ENCODE measurements around the gene IFIT3. TPM values are rescaled to one million over a fixed set of nuclear protein-coding genes. Genes with fewer than 3 reads are reported as not detected.

Gene IFIT3
- total and polyA plus RNA-seq, 2 of the 8 experiments (the other 6 are each of a cell fraction or from before 2014, with no cell fraction given): 0.12 to 0.84 TPM

- no peak overlapping the region for H4K91ac ChIP-seq (replicated peaks; ENCODE audit: insufficient read length, low read length)
- no peak overlapping the region for H2BK120ac ChIP-seq (replicated peaks; ENCODE audit: low read depth, low read length)
- H3K9me3 ChIP-seq (ENCODE audit: insufficient read depth in 2 of 2, low read depth in 1 of 2, low read length in 1 of 2): no peaks in the 10 kb centered on the region
- H3K23me2 ChIP-seq (ENCODE audit: low read depth, low read length): no peaks in the 10 kb centered on the region
- H3K4me1 ChIP-seq (replicated peaks in 1 of 4; ENCODE audit: control insufficient read depth in 3 of 4, insufficient read depth in 4 of 4, low read length in 3 of 4): peaks cover 5 to 20% (median 12%) of the 10 kb centered on the region in 4 experiments; a peak in 6 of 7 replicates
- H3K18ac ChIP-seq (ENCODE audit: extremely low read depth, low read length): peak overlapping the region; percentile 71
- H3K79me2 ChIP-seq (ENCODE audit: control insufficient read depth in 1 of 2, insufficient read depth in 2 of 2, low read length in 2 of 2): no peaks in the 10 kb centered on the region
- H2BK12ac ChIP-seq (ENCODE audit: low read depth, low read length): no peak overlapping the region; the same call in 1 of the 2 replicates
- ChIA-PET POLR2A (ENCODE audit: partially characterized antibody) (no interaction called here), CTCF (ENCODE audit: partially characterized antibody) (interaction anchor here (0.9 to 1.6 kb wide), 2 partner anchors 26 to 50 kb away, joined by 4 read pairs; no protein-coding TSS in a partner anchor)
- WGBS, 2 experiments (ENCODE audit: extremely low coverage in 1 of 2, insufficient coverage in 1 of 2, insufficient read length in 1 of 2, insufficient replicate concordance in 2 of 2, low coverage in 1 of 2, low lambda C conversion rate in 2 of 2, missing lambda C conversion rate in 1 of 2): 90% methylated on average over 5 of the region's 5 CpGs; no CpG with 5 or more reads in 1 of the 2 experiments
- 0 out of 2 replicates have a peak overlapping the region, but pooled peaks have one; percentile 14 for H2BK5ac ChIP-seq (ENCODE audit: low read depth, low read length)
- no peaks in the 10 kb centered on the region for H4K20me1 ChIP-seq (replicated peaks in 1 of 2; ENCODE audit: control insufficient read depth in 1 of 2, insufficient read depth in 2 of 2, low read length in 2 of 2)
- no peaks in the 10 kb centered on the region for H3K36me3 ChIP-seq (ENCODE audit: control insufficient read depth in 2 of 4, insufficient read depth in 4 of 4, low read length in 3 of 4)
- no peak overlapping the region for H3K14ac ChIP-seq (ENCODE audit: insufficient read length)
- H3K27me3 ChIP-seq (replicated peaks in 1 of 4; ENCODE audit: control insufficient read depth in 3 of 4, extremely low read depth in 1 of 4, insufficient read depth in 3 of 4, low read length in 3 of 4): no peaks in the 10 kb centered on the region
- FAIRE-seq: no peak
- no peak overlapping the region for H4K5ac ChIP-seq (ENCODE audit: insufficient read length, low read depth, low read length)
- H3K27ac ChIP-seq (ENCODE audit: low read depth, low read length): no peak overlapping the region
- no peak overlapping the region for H4K8ac ChIP-seq (ENCODE audit: extremely low read depth, insufficient read depth, low read length)
- no peak overlapping the region for H3K56ac ChIP-seq (replicated peaks; ENCODE audit: insufficient read length, low read depth, low read length)
- no peak for DNase-seq (ENCODE audit: low read depth in 1 of 2, low spot score in 2 of 2)
- no peak overlapping the region; the same call in 1 of the 2 replicates for H2BK15ac ChIP-seq (ENCODE audit: low read length)
- H3K4ac ChIP-seq (replicated peaks; ENCODE audit: insufficient read length, low read depth, low read length): no peak overlapping the region
- H3K4me2 ChIP-seq (ENCODE audit: insufficient read depth in 1 of 2, low read depth in 2 of 2, low read length in 2 of 2): no peak overlapping the region
- no peaks in the 10 kb centered on the region for H3K79me1 ChIP-seq (ENCODE audit: low read depth, low read length)
- H2AFZ ChIP-seq (ENCODE audit: low read length): no peak overlapping the region
- no peak overlapping the region for H3K23ac ChIP-seq (ENCODE audit: insufficient read length)
- no peak overlapping the region for H2BK20ac ChIP-seq (ENCODE audit: low read length)
- no peak overlapping the region for H3K4me3 ChIP-seq (ENCODE audit: extremely low read depth in 1 of 4, insufficient read depth in 2 of 4, low read depth in 3 of 4, low read length in 4 of 4)
- H3K9ac ChIP-seq (replicated peaks in 1 of 4; ENCODE audit: extremely low read depth in 1 of 4, low read depth in 3 of 4, low read length in 3 of 4): no peak overlapping the region
- TF ChIP-seq KDM1A (IDR thresholded peaks at IDR 0.05; ENCODE audit: borderline replicate concordance, low read length): no peak
- TF ChIP-seq RAD21 (IDR thresholded peaks at IDR 0.05 in 1 of 2, conservative IDR thresholded peaks at IDR 0.05 in 1 of 2; ENCODE audit: low read depth in 2 of 2, low read length in 2 of 2): peak in 1 of 2 experiments; percentile 6; a peak in 1 of 4 replicates
- H2AK5ac ChIP-seq (ENCODE audit: low read depth, low read length): no peak overlapping the region
Measured at GRCh38 chr10:89343089-89343767, 15.4 kb downstream of the IFIT3 start.
